HG03558 (cell line): Measurements from ENCODE around the gene LYZL4.

Source experiments
- ATAC-seq: cut with Tn5 transposase; IDR thresholded peaks from one replicate; pipeline ENCODE4 v1.9.1; 2021; ENCODE audit warnings: moderate number of reproducible peaks; ENCODE audit not compliant: unreplicated experiment; ENCODE audit errors: extremely low read depth

The LYZL4 gene

DNA sequence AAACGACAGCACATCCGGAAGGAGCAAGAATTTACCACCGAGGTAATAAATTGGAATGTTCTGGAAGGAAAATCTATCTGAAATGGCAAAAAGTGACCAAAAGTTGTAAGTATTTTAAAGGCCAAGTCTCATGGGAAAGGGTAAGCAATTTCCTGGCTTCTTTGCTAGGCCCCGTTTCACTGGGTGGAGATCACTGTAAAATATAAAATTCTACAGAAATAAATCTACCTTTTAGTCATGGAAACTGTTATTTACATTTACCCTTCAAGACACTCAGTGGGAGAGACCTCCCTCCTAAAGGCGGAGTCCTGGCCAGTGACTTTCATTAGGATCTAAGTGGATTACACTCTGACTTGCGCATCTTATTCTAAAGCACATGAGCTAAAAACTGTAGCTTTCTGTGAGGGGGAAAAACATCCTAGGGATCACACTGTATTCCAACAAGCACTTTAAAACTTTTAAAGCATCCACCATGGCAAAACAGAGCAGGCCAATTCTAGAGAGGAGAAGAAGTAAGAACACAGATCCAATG lies 28.8 kb downstream of the LYZL4 start:
- ATAC-seq, result no peak

DNA sequence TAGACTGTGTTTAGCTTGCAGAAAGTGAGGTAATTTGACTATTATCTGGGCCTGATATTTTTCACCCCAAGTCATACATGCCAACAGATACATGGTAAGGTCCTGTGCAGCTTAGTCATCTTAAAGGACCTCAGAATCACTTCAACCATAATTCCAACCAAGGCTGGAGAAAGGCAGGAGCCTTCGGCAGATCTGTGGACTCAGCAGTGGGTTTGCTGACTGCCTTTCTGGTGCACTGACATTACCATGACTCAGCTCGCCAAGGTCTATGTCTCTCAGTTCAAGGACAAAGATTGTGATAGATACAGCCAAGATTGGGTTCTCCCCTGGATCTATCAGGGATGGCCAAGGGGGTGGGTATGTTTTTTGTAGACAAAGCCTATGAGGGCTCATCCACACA lies 32.7 kb downstream of the LYZL4 start:
- ATAC-seq, result no peak

DNA sequence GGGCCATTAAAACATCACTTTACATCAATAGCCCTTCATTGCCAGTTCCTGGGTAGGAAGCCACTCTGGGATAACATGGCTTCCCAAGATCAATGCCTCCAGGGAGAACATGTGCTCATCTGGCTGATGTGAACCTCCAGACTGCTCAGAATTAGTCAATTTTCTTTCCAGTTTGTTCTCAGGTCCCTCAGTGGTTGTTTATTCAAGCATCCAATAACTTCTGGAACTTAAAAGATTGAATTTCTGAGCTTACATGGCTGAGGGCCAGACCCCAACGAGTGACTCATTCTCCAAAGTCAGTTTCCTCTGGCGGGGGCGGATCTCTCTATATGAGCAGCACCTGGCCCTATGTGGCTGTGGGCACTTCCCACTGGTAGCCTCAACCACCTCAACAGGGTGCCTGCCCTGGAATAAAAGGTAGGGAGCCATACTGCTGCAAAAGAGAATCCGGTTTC lies 34.0 kb downstream of the LYZL4 start:
- ATAC-seq, result no peak

DNA sequence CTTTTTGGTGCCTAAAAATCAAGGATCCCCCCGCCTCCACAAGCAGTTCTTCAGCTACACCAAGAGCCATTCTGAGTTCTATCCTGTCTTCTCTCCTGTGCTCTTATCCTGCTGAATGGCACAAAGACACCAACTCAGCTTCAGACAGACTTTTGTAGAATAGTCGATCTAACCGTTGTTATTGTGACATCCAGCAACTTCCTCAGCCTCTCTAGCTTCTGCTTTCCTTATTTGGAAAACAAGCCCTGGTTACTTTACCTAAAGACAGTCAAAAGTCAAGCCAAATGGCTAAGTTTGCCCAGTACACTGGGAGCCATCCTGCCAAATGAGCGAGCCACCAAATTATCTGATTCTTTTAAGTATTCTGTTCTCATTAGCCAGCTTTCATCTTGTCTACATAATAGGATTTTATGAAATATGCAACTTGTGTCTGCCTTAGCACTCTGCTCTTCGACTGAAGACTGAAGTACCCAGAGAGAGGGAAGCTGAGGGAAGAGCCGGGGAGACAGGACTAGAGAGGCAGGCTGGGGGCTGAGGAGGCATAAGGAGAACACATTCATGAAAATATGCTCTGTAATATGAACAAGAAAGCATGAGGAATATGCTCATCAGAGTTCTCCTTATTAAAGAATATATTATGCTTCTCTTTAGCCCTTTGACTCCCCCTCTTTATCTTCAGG lies 35.1 kb downstream of the LYZL4 start:
- no peak for ATAC-seq

DNA sequence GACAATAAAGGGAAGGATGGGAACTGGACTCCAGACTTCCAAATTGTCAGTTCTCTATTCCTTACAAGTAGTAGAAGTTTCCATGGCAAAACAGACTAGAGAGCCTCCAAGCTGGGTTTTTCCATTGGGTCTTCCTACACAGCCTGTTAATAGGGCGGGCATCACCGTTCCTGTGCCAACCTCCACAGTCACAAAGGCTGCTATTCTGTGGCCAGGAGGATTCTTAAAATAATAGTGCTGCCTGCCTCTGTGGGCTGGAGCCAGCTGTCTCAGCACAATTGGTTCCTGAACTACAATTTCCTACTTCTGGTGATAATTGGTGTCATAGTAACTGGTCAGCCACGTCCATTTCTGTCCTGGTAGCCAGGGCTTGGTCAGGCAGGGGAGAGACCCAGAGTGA lies 38.6 kb downstream of the LYZL4 start:
- ATAC-seq, result no peak

DNA sequence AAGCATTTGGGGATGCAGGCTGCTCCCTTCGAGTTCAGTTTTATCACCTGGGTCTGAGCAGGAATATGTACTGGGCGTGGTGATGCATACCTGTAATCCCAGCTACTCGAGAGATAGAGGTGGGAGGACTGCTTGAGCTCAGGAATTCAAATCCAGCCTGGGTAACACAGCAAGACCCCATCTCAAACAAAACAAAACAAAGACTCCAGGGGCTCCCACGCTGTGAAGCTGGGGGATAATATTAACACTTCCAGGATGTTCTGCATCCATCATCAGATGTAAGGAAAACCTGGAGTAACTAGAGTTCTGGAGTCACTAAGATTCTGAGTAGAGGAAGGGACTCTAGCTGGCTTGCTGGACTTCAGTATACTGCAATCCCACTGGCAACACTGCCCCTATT lies 40.6 kb downstream of the LYZL4 start:
- ATAC-seq, result no peak

DNA sequence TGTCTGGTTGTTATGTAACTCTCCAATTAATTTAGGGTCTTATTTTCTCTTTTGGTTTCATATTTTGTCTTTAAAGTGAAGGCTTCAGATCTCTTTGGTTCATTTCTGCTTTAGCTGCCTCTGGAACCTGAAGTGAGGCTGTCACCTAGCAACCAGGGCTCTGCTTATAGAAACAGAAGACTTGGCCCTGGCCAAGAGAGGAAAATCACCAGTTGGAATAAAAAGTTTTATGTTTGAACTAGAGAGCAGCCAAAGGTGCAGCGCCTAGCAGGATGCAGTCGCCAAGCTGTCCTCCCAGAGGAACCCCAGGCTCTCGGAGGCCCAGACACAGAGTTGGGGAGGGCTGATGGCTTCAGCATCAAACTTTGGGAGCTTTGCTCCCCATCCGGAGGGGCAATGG lies 41.1 kb downstream of the LYZL4 start:
- no peak for ATAC-seq

DNA sequence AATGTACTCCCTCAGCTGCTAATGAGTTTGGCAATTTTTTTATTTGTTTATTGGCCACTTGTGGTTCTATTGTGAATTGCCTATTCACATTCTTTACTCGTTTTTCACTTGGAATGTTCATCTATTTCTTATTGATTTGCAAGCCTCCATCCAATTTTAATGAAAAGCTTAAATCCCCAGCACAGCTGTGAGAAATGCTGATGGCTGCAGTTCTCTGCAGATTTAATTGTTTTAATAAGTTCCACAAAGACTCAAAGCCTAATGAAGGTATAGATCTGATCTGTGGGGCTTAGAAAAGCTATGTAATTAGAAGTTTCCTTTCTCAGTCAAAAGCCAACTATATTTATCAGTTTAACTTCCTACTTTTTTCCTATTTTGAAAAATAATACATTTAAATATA lies 41.5 kb downstream of the LYZL4 start:
- ATAC-seq, result no peak

DNA sequence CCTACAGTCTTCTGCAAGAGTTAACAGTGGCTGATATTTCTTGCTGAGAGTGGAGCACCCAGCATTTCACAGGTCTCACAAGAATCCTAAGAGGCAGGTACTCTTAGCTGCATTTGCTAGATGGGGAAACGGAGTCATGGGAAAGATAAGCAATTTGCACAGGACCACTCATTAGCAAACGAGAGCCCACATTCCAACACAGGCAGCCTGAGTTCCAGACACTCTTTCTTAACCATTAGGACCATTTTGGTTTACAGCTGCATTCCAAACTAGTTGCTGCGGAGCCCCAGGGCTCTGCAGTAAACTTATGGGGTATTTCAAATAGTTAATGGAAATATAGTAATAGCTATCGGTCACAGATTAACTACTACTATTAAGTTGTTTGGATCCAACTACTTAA lies 42.5 kb downstream of the LYZL4 start:
- no peak for ATAC-seq

DNA sequence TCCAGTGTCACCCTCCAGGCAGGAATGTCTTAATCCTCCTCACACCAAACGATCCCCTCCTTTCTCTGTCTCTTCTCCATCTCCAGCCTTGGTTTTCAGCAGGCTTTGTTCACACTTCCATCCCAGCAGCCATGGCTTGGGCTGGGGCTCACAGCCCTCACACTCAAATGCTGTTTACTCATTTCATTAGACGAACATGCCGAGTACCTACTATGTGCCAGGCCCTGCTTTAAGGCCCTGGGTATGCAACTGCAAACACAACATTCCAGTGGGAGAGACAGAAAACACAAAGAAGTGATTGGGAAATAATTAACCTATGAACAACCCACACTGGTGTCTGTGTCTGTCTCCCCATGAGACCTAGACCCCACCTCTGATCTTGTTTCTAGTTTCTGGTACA lies 43.9 kb downstream of the LYZL4 start:
- ATAC-seq, result no peak

DNA sequence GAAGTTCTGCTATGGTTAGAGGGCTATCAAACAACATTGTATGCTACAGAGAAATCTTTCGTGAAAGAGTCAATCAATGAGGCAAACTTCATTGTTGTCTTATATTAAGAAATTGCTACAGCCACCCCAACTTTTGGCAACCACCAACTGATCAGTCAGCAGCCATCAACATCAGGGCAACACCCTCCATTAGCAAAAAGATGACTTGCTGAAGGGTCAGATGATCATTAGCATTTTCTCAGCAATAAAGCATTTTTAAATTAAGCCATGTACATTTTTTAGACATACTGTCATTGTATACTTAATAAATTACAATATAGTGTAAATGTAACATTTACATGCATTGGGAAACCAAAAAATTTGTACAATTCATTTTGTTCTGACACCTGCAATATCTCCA lies 53.1 kb downstream of the LYZL4 start:
- ATAC-seq, result no peak

DNA sequence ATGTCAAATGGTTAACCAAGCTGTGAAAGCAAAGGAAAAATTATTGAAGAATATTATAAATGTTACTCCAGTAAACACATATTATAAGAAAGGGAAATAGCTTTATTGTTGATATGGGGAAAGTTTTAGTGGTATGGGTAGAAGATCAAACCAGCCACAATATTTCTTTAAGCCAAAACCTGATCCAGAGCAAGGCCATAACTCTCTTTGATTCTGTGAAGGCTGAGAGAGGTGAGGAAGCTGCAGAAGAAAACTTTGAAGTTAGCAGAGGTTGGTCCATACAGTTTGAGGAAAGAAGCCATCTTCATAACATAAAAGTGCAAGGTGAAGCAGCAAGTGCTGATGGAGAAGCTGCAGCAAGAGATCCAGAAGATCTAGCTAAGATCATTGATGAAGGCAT lies 54.8 kb downstream of the LYZL4 start:
- no peak for ATAC-seq

DNA sequence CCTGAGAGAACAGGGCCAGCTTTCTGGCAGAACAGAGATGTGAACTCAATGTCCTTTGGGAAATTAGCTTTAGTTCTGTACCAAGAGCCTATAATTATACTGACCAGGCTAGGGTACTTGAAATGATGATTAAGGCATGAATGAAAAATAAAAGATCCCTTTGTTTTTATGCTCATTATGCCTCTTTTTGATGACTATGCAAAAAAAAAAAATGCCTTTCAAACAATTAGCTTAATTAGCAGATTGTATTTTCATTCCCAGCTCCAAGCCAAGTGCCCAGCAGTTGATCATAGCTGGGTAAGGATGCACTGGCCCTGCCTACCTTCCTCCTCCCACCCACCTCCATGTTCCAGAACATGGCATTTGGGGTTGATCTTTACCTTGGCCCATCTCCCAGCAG lies 56.8 kb downstream of the LYZL4 start:
- no peak for ATAC-seq

DNA sequence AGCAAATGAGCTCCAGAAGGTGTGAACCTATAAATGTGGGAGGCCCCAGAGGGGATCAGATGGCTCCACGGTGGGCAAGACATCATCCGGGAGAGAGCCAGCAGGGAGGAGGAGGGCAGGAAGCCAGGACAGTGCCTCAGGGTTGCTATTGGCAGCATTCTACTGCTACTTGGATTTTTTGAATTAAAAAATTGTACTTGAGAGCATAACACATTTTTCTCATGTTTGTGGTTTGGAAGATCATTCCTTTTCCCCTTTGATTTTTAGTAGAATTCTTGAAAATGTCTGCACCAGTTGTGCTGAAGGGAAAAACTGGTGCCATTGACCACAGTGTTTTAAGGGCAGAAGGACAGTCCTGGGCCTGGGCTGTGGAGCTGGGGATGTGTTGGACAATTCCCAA lies 59.2 kb downstream of the LYZL4 start:
- no peak for ATAC-seq

DNA sequence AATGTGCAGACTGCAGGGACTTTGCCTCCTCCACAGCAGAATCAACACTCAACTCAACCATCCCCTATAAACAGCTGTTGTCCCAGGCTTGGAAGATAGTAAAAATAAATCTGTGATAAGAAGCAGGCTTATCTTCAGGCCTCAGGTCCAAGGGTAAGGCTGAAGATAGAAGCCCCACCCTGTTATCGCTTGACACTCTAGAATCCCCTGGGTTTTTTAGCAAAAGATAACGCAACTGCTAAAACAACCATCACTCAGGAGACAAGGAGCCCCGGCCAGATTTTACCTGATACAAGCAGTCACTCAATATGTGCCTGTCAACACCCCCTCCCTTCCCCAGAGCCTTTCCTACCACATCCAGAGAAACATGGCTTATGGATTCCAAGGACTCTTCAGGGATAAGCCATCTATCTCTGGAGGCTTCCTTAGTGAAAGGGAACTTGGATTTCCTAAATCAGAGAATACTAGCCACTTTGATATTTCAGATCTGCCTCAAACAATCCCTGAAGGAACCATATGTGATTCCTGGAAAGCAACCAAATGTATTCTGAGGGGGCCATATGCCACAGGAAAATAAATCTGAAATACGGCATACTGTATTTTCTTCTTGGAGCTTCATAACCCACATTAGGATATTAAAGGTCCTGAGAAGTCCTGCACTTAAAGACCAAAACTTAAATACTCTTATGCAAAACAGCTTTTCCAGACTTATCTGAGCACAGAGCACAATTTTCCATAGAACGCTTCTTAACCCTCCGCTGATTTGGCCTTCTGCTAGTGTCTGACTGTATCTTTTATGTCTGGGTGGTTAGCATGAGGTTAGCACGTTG lies 60.4 kb downstream of the LYZL4 start:
- no peak for ATAC-seq

DNA sequence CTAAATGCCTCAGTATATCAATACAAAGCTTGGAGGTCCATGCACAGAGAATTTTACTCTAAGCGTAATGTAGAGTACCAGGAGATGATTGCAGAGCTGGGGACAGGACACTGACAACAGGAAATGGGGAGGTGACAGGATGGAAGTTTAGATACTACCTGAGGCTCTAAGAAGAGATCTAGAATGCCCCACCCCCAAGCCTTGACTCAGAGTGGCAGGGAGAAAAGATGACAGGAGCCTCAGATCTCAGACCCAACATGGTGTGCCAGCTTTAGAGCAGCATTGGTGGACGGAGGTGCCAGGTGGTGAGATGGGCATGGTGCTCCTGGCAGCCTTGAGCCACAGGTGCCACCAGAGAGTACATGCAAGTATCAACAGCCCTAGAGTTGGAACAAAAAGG lies 62.5 kb downstream of the LYZL4 start:
- ATAC-seq, result no peak
